CD4-positive, CD25-positive, alpha-beta regulatory T cell (primary cell): ENCODE measurements around the gene TNIK. TPM values are rescaled to one million over a fixed set of nuclear protein-coding genes. Genes with fewer than 3 reads are reported as not detected.
"Not testable (repeated sequence)": the region's sequence is repeated elsewhere in the genome, so short reads cannot be mapped to it uniquely, and the experiment has no call there.

Source experiments
- ATAC-seq, 2 donors: fragments of 150-1000 bp; cut with Tn5 transposase; one replicate each; pipeline ENCODE4 v1.10.0; 2021; ENCODE audit warnings: low read depth in 2 of 2, moderate number of reproducible peaks in 2 of 2, moderate library complexity in 1 of 2
- DNase-seq, 3 donors: peaks; one replicate each; pipeline versions ENCODE4 v3.0.0 to v3.0.0-alpha.2; 2012 to 2022; ENCODE audit warnings: mixed read lengths in 1 of 3
- H3K27ac ChIP-seq: one replicate; pipeline ENCODE4 v1.7.0; 2013; ENCODE audit warnings: mild to moderate bottlenecking, low read length; ENCODE audit not compliant: insufficient read depth, poor library complexity, severe bottlenecking
- H3K27me3 ChIP-seq: one replicate; pipeline ENCODE4 v1.7.0; 2013; ENCODE audit warnings: low read length; ENCODE audit not compliant: control insufficient read depth, insufficient read depth
- H3K36me3 ChIP-seq: one replicate; pipeline ENCODE4 v1.7.0; 2013; ENCODE audit warnings: mild to moderate bottlenecking, low read length, moderate library complexity; ENCODE audit not compliant: control insufficient read depth, insufficient read depth
- H3K4me1 ChIP-seq: 2 replicates; pipeline ENCODE4 v1.7.0; 2013; ENCODE audit warnings: mild to moderate bottlenecking, low read length; ENCODE audit not compliant: insufficient read depth, control insufficient read depth, poor library complexity, severe bottlenecking
- H3K4me3 ChIP-seq: one replicate; pipeline ENCODE4 v1.7.0; 2013; ENCODE audit warnings: low read depth, mild to moderate bottlenecking, low read length, moderate library complexity
- H3K9me3 ChIP-seq, 2 experiments: 1 replicate in 1 of 2; 2 replicates in 1 of 2; pipeline ENCODE4 v1.7.0; 2013; ENCODE audit warnings: low read length in 2 of 2, mild to moderate bottlenecking in 1 of 2, moderate library complexity in 1 of 2; ENCODE audit not compliant: control insufficient read depth in 2 of 2
- H3K27ac Mint-ChIP-seq, 3 donors: one replicate each; pipeline ENCODE4 v1.8.0; 2020 to 2022; ENCODE audit warnings: mild to moderate bottlenecking in 3 of 3, mixed read lengths in 3 of 3, moderate library complexity in 2 of 3
- H3K27me3 Mint-ChIP-seq: one replicate; pipeline ENCODE4 v1.8.0; 2022; ENCODE audit warnings: mild to moderate bottlenecking, mixed read lengths
- H3K36me3 Mint-ChIP-seq: one replicate; pipeline ENCODE4 v1.8.0; 2020; ENCODE audit warnings: mixed read lengths
- H3K4me1 Mint-ChIP-seq, 4 donors: one replicate each; pipeline ENCODE4 v1.8.0; 2020 to 2022; ENCODE audit warnings: mixed read lengths in 4 of 4, mild to moderate bottlenecking in 1 of 4
- H3K4me3 Mint-ChIP-seq, 4 donors: one replicate each; pipeline ENCODE4 v1.8.0; 2020 to 2022; ENCODE audit warnings: mild to moderate bottlenecking in 4 of 4, mixed read lengths in 4 of 4, moderate library complexity in 3 of 4
- H3K9me3 Mint-ChIP-seq, 7 donors: one replicate each; pipeline ENCODE4 v1.8.0; 2020 to 2022; ENCODE audit warnings: mixed read lengths in 7 of 7, mild to moderate bottlenecking in 3 of 7, moderate library complexity in 2 of 7
- polyA plus RNA-seq, 4 donors: library from polyadenylated mRNA; unstranded; fragments of 300-500 nt; fragmentation: Illumina TruSeq; gene quantifications; one replicate each; pipeline ENCODE4 v1.2.3, GENCODE V29; 2021
- total RNA-seq: library from RNA; stranded (reverse); gene quantifications from one replicate; pipeline ENCODE4 v1.2.3, GENCODE V29; 2022

TNIK gene
- total and polyA plus RNA-seq, 5 donors from 2014 or later: 14.7 to 162 (median 22.3) TPM

GRCh38 chr3:171119402-171119801 is 340.8 kb downstream of the TNIK start:
- not testable (repeated sequence) for H3K27ac Mint-ChIP-seq, H3K4me3 Mint-ChIP-seq, H3K9me3 ChIP-seq, DNase-seq, H3K27me3 ChIP-seq, H3K9me3 Mint-ChIP-seq, H3K27me3 Mint-ChIP-seq, ATAC-seq, H3K4me3 ChIP-seq, H3K4me1 ChIP-seq, H3K4me1 Mint-ChIP-seq, H3K27ac ChIP-seq
- peaks cover 60% of the 10 kb centered on the region for H3K36me3 Mint-ChIP-seq
- peaks cover 77% of the 10 kb centered on the region for H3K36me3 ChIP-seq

DNA sequence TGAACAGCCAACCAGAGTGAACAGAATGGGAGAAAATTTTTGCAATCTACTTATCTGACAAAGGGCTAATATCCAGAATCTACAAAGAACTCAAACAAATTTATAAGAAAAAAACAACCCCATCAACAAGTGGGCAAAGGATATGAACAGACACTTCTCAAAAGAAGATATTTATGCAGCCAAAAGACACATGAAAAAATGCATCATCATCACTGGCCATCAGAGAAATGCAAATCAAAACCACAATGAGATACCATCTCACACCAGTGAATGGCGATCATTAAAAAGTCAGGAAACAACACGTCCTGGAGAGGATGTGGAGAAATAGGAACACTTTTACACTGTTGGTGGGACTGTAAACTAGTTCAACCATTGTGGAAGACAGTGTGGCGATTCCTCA is 341.2 kb downstream of the TNIK start:
- not testable (repeated sequence) for H3K27me3 ChIP-seq, H3K9me3 Mint-ChIP-seq, H3K27me3 Mint-ChIP-seq, H3K4me3 Mint-ChIP-seq, H3K4me3 ChIP-seq, ATAC-seq, H3K4me1 ChIP-seq, H3K9me3 ChIP-seq, H3K27ac Mint-ChIP-seq, H3K4me1 Mint-ChIP-seq, DNase-seq, H3K27ac ChIP-seq
- H3K36me3 ChIP-seq: peaks cover 74% of the 10 kb centered on the region
- H3K36me3 Mint-ChIP-seq: peaks cover 62% of the 10 kb centered on the region

GRCh38 chr3:171116824-171117395 is 343.3 kb downstream of the TNIK start:
- Mint-ChIP-seq H3K36me3 (peaks cover 52% of the 10 kb centered on the region), H3K27ac (peak overlapping the region in 1 of 3 donors; percentile 84), H3K27me3 (no peaks in the 10 kb centered on the region), H3K4me3 (no peak overlapping the region), H3K4me1 (peaks cover 0 to 7% (median 3%) of the 10 kb centered on the region in 4 donors), H3K9me3 (peaks cover 0 to 6% (median 0%) of the 10 kb centered on the region in 7 donors)
- Histone ChIP-seq H3K27ac (no peak overlapping the region), H3K27me3 (no peaks in the 10 kb centered on the region), H3K36me3 (peaks cover 58% of the 10 kb centered on the region), H3K4me1 (no peaks in the 10 kb centered on the region), H3K9me3 (no peaks in the 10 kb centered on the region), H3K4me3 (no peak overlapping the region)
- DNase-seq: no peak
- no peak for ATAC-seq

DNA sequence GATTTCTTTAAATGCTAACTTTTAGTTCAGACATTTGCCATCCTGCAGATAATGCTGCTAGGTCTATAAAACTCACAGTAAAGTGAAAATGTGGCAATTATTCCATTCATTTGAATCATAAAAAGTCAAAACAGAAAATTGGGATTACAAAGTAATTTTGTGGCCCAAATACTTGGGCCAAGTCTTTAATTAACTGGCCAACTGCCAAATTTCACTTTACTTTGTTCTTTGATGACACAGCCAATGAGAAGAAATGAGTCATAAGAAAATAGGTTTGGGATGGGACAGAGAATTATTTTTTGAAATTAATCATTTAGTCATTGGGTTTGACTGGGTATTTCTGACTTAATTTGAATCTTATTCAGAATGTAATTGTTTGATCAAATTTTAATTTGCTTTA is 343.8 kb downstream of the TNIK start:
- Histone ChIP-seq H3K36me3 (peaks cover 55% of the 10 kb centered on the region), H3K27ac (no peak overlapping the region), H3K9me3 (no peaks in the 10 kb centered on the region), H3K4me3 (no peak overlapping the region), H3K27me3 (no peaks in the 10 kb centered on the region), H3K4me1 (no peaks in the 10 kb centered on the region)
- Mint-ChIP-seq H3K4me1 (peaks cover 0 to 7% (median 4%) of the 10 kb centered on the region in 4 donors), H3K36me3 (peaks cover 51% of the 10 kb centered on the region), H3K27ac (no peak overlapping the region), H3K27me3 (no peaks in the 10 kb centered on the region), H3K9me3 (peaks cover 0 to 6% (median 0%) of the 10 kb centered on the region in 7 donors), H3K4me3 (no peak overlapping the region)
- no peak for DNase-seq
- ATAC-seq: no peak

GRCh38 chr3:171115667-171116066 is 344.5 kb downstream of the TNIK start:
- Histone ChIP-seq H3K36me3 (peaks cover 52% of the 10 kb centered on the region), H3K4me3 (no peak overlapping the region), H3K27ac (no peak overlapping the region), H3K4me1 (no peaks in the 10 kb centered on the region), H3K9me3 (no peaks in the 10 kb centered on the region), H3K27me3 (no peaks in the 10 kb centered on the region)
- Mint-ChIP-seq H3K27me3 (no peaks in the 10 kb centered on the region), H3K36me3 (peaks cover 47% of the 10 kb centered on the region), H3K27ac (peak overlapping the region in 2 of 3 donors; percentile 5 to 26), H3K9me3 (peaks cover 0 to 6% (median 0%) of the 10 kb centered on the region in 7 donors), H3K4me1 (peaks cover 0 to 7% (median 4%) of the 10 kb centered on the region in 4 donors), H3K4me3 (no peak overlapping the region)
- ATAC-seq (peak in 1 of 2 donors; percentile 18), DNase-seq (no peak)

DNA sequence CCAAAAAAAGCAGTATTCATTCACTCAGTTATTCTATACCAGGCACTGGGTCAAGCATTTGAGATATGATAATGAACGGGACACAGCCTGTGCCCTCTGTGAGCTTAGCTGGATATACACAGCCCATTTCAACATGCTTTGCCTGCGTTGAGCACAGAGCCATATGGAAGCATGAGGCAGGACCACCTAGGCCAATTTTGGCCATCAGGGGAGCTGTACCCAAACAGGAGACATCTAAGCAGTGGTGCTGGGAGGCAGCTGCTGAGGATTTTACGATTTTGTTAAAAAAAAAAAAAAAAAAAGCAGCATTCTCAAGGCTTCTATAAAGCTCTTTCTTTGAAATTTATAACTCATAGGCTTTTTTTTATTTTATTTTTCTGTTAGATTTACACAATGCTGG is 346.5 kb downstream of the TNIK start:
- Histone ChIP-seq H3K36me3 (peaks cover 60% of the 10 kb centered on the region), H3K4me1 (no peaks in the 10 kb centered on the region), H3K9me3 (no peaks in the 10 kb centered on the region), H3K27me3 (no peaks in the 10 kb centered on the region), H3K4me3 (no peak overlapping the region), H3K27ac (no peak overlapping the region)
- H3K27me3 Mint-ChIP-seq: no peaks in the 10 kb centered on the region
- no peak overlapping the region for H3K4me3 Mint-ChIP-seq
- H3K9me3 Mint-ChIP-seq: peaks cover 0 to 1% (median 0%) of the 10 kb centered on the region in 7 donors
- H3K27ac Mint-ChIP-seq: no peak overlapping the region
- no peak for ATAC-seq
- no peak for DNase-seq
- H3K4me1 Mint-ChIP-seq: peaks cover 0 to 7% (median 4%) of the 10 kb centered on the region in 4 donors
- peaks cover 54% of the 10 kb centered on the region for H3K36me3 Mint-ChIP-seq

- Mint-ChIP-seq H3K4me3 (no peak overlapping the region), H3K27ac (no peak overlapping the region), H3K9me3 (peaks cover 0 to 1% (median 0%) of the 10 kb centered on the region in 7 donors), H3K27me3 (no peaks in the 10 kb centered on the region), H3K4me1 (peaks cover 0 to 10% (median under 1%) of the 10 kb centered on the region in 4 donors), H3K36me3 (peaks cover 74% of the 10 kb centered on the region)
- Histone ChIP-seq H3K9me3 (no peaks in the 10 kb centered on the region), H3K27me3 (no peaks in the 10 kb centered on the region), H3K4me3 (no peak overlapping the region), H3K36me3 (peaks cover 72% of the 10 kb centered on the region), H3K4me1 (no peaks in the 10 kb centered on the region), H3K27ac (no peak overlapping the region)
- DNase-seq: no peak
- ATAC-seq: no peak
Measured at GRCh38 chr3:171110715-171111114, 349.5 kb downstream of the TNIK start.

GRCh38 chr3:171108066-171108465 is 352.1 kb downstream of the TNIK start:
- no peak for DNase-seq
- Histone ChIP-seq H3K9me3 (no peaks in the 10 kb centered on the region), H3K36me3 (peaks cover 66% of the 10 kb centered on the region), H3K27ac (no peak overlapping the region), H3K4me1 (no peaks in the 10 kb centered on the region), H3K27me3 (no peaks in the 10 kb centered on the region), H3K4me3 (no peak overlapping the region)
- peaks cover 0 to 7% (median 0%) of the 10 kb centered on the region in 4 donors for H3K4me1 Mint-ChIP-seq
- no peak overlapping the region for H3K4me3 Mint-ChIP-seq
- no peaks in the 10 kb centered on the region for H3K27me3 Mint-ChIP-seq
- peak overlapping the region in 1 of 3 donors; percentile 21 for H3K27ac Mint-ChIP-seq
- no peaks in the 10 kb centered on the region for H3K9me3 Mint-ChIP-seq
- H3K36me3 Mint-ChIP-seq: peaks cover 65% of the 10 kb centered on the region
- no peak for ATAC-seq
